Measurements from ENCODE around the gene ZNF474.

Gene ZNF474

GRCh38 chr5:122199146-122199545, 69.8 kb downstream of the ZNF474 start:
- no peak overlapping the region for H3K4me3 ChIP-seq (ENCODE audit: low read depth, low read length)
- no peaks in the 10 kb centered on the region for H3K36me3 ChIP-seq (ENCODE audit: control insufficient read depth in 2 of 2, insufficient read depth in 1 of 2, low read length in 2 of 2)
- ChIA-PET CTCF (interaction anchor here (1.0 to 1.9 kb wide), 3 partner anchors 11 to 218 kb away, joined by 3 to 5 read pairs (median 4); no protein-coding TSS in a partner anchor), POLR2A (no interaction called here)
- peaks cover 5% of the 10 kb centered on the region; the same call in 1 of the 2 replicates for H3K4me1 ChIP-seq (ENCODE audit: control insufficient read depth, insufficient read depth, low read length)
- TF ChIP-seq ZNF843 (tag by site-specific recombination; IDR thresholded peaks at IDR 0.05) (no peak), ZNF585B (tag by site-specific recombination; IDR thresholded peaks at IDR 0.05) (no peak), GFI1B (tag by site-specific recombination; IDR thresholded peaks at IDR 0.05) (no peak), OSR2 (tag by site-specific recombination; IDR thresholded peaks at IDR 0.05) (no peak), ZNF623 (tag by site-specific recombination; IDR thresholded peaks at IDR 0.05) (no peak), SP3 (tag by site-specific recombination; IDR thresholded peaks at IDR 0.05) (no peak), HOXC10 (CRISPR knock-in tag; IDR thresholded peaks at IDR 0.05) (no peak), ZBTB7A (tag by site-specific recombination; IDR thresholded peaks at IDR 0.05; ENCODE audit: low read depth) (no peak), ZNF654 (tag by site-specific recombination; IDR thresholded peaks at IDR 0.05; ENCODE audit: low read depth) (no peak), ZNF530 (tag by site-specific recombination; IDR thresholded peaks at IDR 0.05; ENCODE audit: low read depth) (no peak), ZNF398 (tag by site-specific recombination; IDR thresholded peaks at IDR 0.05) (no peak), ZNF214 (tag by site-specific recombination; IDR thresholded peaks at IDR 0.05; ENCODE audit: borderline replicate concordance) (no peak), ZNF785 (tag by site-specific recombination; IDR thresholded peaks at IDR 0.05) (no peak), ZBTB49 (tag by site-specific recombination; IDR thresholded peaks at IDR 0.05; ENCODE audit: low read depth) (no peak), HOXD13 (CRISPR knock-in tag; IDR thresholded peaks at IDR 0.05; ENCODE audit: borderline replicate concordance) (no peak), GLI2 (tag by site-specific recombination; IDR thresholded peaks at IDR 0.05; ENCODE audit: borderline replicate concordance, low read depth) (no peak), ZNF416 (tag by site-specific recombination; IDR thresholded peaks at IDR 0.05) (no peak), ZNF707 (tag by site-specific recombination; IDR thresholded peaks at IDR 0.05) (no peak), ZNF560 (tag by site-specific recombination; IDR thresholded peaks at IDR 0.05; ENCODE audit: borderline replicate concordance) (no peak)
- no peak overlapping the region for H3K27ac ChIP-seq (ENCODE audit: extremely low read depth, low read depth, low read length)
- H3K9me3 ChIP-seq (ENCODE audit: control insufficient read depth, insufficient read depth, low read depth, low read length), result no peaks in the 10 kb centered on the region

GRCh38 chr5:122200450-122200849, 71.1 kb downstream of the ZNF474 start:
- Histone ChIP-seq H3K36me3 (ENCODE audit: control insufficient read depth in 2 of 2, insufficient read depth in 1 of 2, low read length in 2 of 2) (no peaks in the 10 kb centered on the region), H3K4me3 (ENCODE audit: low read depth, low read length) (no peak overlapping the region), H3K4me1 (ENCODE audit: control insufficient read depth, insufficient read depth, low read length) (peaks cover 5% of the 10 kb centered on the region; the same call in 1 of the 2 replicates), H3K9me3 (ENCODE audit: control insufficient read depth, insufficient read depth, low read depth, low read length) (no peaks in the 10 kb centered on the region), H3K27ac (ENCODE audit: extremely low read depth, low read depth, low read length) (no peak overlapping the region)
- ChIA-PET CTCF (interaction anchor here (0.7 kb wide), 1 partner anchor 100 kb away, joined by 3 read pairs; no protein-coding TSS in a partner anchor), POLR2A (no interaction called here)
- no peak for TF ChIP-seq ELK4 (IDR thresholded peaks at IDR 0.05; ENCODE audit: borderline replicate concordance, low read depth, low read length)
- no peak for TF ChIP-seq REPIN1 (tag by site-specific recombination; IDR thresholded peaks at IDR 0.05; ENCODE audit: low read depth)
- no peak for TF ChIP-seq ZNF626 (tag by site-specific recombination; IDR thresholded peaks at IDR 0.05)
- TF ChIP-seq ZEB2 (tag by site-specific recombination; IDR thresholded peaks at IDR 0.05), result no peak
- no peak for TF ChIP-seq WT1 (tag by site-specific recombination; IDR thresholded peaks at IDR 0.05)
- no peak for TF ChIP-seq ZNF701 (tag by site-specific recombination; IDR thresholded peaks at IDR 0.05)
- no peak for TF ChIP-seq ZNF19 (tag by site-specific recombination; IDR thresholded peaks at IDR 0.05; ENCODE audit: low read depth)

Data from HEK293 (cell line).